Left lobe of liver (tissue), 2 donors: ENCODE data around the gene MOCS1. TPM values are rescaled to one million over a fixed set of nuclear protein-coding genes. Genes with fewer than 3 reads are reported as not detected.
"Not testable (repeated sequence)": the region's sequence is repeated elsewhere in the genome, so short reads cannot be mapped to it uniquely, and the experiment has no call there.

Experiments
- ATAC-seq: fragments of 200-7000 bp; cut with Tn5 transposase; one replicate; pipeline ENCODE4 v1.9.1; 2020; ENCODE audit warnings: mild to moderate bottlenecking, moderate library complexity
- DNase-seq: peaks from one replicate; pipeline ENCODE4 v3.0.0-alpha.2; 2020; ENCODE audit warnings: low spot score
- total RNA-seq: library from RNA; stranded (reverse); gene quantifications from one replicate; pipeline ENCODE4 v1.2.1, GENCODE V29; 2021
- donor health status: DM: no; HTN: no; CAD: no; lungs with moderate emphysema.
- donor health status: DM: no; HTN: yes; CAD: no.

MOCS1 gene
- total RNA-seq: 29.0 TPM

DNA sequence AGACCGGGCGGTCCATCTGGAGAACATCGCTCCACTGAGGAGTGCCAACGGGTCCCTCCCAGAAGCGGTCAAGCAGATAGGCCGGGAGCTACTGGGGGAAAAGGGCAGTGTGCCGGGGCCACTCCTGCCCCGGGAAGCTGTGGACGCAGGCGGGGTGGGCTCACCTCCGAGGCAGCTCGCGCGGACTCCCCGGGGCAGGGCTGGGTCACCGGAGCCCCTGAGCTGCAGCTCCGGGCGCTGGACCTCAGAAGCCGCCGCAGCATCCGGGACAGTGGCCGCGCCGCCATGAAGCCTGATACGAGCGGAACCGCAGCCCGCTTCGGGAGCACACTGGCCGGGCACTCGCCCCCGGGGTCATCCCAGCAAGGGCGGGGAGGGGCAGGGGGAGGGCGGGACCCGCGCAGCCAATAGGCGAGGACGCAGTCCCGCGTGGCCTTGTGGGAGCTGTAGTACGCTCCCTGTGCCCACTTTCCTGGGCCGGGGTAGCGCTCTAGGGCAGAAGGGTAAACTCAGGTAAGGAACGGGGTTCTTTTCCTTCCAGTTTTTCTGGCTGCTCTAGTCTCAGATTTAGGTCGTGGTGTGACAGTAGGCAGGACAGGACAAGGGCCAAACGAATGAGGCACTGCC, at the start of gene MOCS1:
MOCS1 (minus strand) TSS at position 332 of the 627 bp plus-strand sequence; CDS start at position 287, 45 bp downstream.
- DNase-seq (peak; percentile 92), ATAC-seq (peak; percentile 88)

GRCh38 chr6:39984051-39984450, 49.8 kb upstream of the MOCS1 start:
- ATAC-seq (no peak), DNase-seq (no peak)

GRCh38 chr6:39983193-39983592, 48.9 kb upstream of the MOCS1 start:
- no peak for ATAC-seq

GRCh38 chr6:39982720-39983119, 48.5 kb upstream of the MOCS1 start:
- DNase-seq: no peak
- no peak for ATAC-seq

More at GRCh38 chr6:39983193-39983592, 48.9 kb upstream of the MOCS1 start:
- no peak for DNase-seq

DNA sequence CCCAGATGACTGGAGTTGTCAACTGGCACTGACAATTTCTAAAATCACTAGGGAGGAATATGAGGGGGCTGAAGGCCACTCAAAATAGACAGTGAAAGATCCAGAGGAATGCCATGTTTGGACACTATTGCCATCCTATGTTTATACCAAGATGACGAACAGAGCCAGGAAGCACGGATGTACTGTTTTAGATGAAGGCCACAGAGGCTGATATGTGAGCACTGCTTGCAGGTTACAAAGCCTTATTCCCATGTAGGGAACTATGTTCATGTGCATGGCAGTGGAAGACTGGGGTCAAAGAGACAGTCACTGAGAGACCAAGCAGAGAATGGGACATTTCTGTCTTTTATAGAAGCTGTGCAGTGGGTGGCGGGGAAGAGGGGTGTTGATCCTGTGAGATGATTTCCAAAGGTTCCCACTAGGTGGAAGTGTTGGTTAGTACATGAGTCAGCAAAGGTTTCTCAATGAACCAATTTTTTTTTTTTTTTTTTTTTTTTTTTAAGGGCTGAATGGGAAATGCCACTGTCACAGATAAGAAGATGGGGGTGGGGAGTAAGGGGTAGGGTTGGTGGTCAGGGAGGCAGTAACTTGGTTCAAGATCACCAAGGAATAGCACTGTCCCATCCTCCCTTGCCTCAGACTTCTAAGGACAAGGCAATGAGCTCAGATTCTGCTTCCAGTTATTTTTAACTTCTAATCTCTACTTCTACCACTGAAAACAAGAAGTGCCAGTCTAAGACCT, 46.7 kb upstream of the MOCS1 start:
- ATAC-seq (peak; percentile 90), DNase-seq (no peak)

DNA sequence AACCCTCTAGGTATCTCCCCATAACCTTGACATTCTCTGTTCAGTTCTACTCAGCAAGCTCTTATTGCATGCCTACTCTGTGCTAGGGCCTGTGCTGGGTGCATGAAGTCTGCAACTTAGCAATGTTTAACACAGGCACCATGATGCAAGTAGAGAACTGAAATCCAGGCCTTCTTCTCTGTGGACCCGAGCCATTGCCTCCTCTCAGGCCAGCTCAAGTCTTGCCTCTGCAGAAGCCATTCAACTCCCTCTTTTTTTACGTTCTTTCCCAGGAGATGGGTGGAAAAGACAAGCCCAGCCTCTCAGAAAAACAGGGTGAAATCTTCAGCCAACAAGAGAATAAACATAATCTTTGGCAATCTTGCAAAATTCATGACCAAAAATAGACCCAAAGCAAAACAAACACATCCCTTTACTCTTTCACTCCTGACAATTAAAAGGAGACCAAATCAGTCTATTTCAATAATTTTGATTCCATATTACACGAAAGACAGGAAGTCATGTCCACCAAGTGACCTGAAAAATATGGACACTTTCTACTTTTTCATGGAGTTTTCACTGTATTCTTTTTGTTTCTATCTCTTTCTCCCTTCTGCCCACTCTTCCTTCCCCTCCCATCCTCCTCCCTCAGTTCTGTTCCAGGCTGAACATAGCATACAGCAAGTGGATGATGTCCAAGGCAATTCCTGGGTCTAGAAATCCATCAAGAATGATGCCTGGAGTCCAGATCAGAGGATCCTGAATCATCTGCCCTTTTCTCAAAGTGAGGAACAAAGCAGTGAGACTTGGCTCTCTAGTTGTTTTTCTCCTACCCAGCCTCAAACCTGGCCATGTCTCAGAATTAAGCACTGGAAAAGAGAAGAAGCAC, 45.4 kb upstream of the MOCS1 start:
- ATAC-seq: peak; percentile 60
- DNase-seq: no peak

DNA sequence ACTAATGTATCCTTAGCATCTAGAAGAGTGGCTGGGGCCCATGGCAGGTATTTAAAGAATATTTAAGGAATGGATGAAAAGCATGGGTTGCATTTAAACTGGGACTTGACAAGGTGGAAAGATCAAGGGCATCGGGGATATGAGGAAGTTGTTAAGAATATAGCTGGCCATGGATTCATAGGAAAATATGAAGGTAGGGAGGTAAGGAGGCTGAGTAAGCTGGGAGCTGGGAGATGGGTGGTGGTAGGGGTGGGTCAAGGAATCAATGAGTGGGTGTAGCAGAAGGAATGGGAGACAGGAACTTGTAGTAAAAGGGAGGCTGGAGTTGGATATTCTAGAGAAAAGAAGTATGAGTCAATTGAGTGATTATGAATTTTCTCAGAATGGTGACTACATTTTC, 44.0 kb upstream of the MOCS1 start:
- ATAC-seq: no peak
- DNase-seq: no peak

- DNase-seq: no peak
- no peak for ATAC-seq
Measured at GRCh38 chr6:39973661-39974060, 39.4 kb upstream of the MOCS1 start.

GRCh38 chr6:39972717-39973116, 38.5 kb upstream of the MOCS1 start:
- peak; percentile 26 for ATAC-seq
- DNase-seq: not testable (repeated sequence)

DNA sequence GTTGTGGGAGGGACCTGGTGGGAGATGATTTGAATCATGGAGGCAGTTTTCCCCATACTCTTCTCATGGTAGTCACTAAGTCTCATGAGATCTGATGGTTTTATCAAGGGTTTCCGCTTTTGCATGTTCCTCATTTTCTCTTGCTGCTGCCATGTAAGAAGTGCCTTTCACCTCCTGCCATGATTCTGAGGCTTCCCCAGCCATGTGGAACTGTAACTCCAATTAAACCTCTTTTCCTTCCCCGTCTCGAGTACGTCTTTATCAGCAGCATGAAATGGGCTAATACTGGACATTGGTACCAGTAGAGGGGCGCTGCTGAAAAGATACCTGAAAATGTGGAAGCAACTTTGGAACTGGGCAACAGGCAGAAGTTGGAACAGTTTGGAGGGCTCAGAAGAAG, 36.9 kb upstream of the MOCS1 start:
- not testable (repeated sequence) for ATAC-seq, DNase-seq

DNA sequence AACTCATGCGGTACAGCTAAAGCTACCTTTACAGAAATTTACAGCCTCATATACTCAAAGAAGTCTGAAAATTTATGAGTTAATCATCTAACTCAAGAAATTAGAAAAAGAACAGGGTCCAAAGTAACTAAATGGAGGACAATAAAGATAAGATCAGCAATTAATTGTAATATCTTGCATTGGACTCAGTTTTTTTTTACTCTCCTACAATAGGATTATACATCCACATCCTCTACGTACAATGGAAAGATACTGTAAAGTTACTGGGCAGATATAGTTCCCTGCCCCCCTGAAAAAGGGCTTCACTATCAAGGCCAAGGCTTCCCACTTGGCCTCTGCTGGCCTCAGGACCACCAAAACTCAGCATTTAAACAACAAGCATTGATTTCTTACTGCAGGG, 31.5 kb upstream of the MOCS1 start:
- DNase-seq (no peak), ATAC-seq (no peak)

DNA sequence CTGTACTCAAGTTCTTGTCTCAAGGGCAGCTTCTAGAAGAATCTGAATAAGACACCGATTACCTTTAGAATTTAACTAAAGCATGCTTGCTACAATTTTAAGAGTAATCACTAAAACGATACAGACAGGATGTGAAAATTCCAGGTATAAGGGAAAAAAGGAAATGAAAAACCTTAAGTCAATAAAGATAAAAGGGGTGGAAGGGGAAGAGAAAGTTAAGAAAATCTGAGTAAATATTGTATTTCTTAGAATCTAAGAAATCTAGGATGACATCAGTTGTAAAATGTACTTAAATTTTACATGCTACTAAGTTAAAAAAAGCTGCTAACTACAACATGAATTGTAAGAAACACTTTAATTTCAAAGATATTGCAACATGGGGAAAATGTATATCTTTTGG, 30.3 kb upstream of the MOCS1 start:
- DNase-seq (no peak), ATAC-seq (no peak)

- DNase-seq: no peak
- ATAC-seq: no peak
Measured at GRCh38 chr6:39964094-39964493, 29.8 kb upstream of the MOCS1 start.

DNA sequence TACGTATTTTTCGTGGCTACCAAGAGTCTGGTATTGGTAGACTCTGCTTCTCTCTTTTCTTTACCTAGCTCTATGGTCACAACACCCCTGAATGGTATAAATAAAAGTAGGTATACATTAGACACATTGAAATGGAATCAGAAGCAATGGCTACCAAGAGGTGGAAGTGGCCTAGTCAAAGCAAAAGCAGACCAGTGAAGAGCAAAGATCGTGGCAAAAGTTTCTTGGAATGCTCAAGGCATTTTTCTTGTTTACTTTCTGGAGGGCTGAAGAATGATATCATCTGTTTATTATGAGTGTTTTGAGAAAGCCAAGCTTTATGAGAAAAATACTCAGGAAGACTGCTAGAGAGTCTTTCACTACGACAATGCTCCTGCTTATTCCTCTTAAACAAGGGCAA, 28.6 kb upstream of the MOCS1 start:
- ATAC-seq (no peak), DNase-seq (no peak)

- DNase-seq (no peak), ATAC-seq (no peak)
Measured at GRCh38 chr6:39961178-39961577, 26.9 kb upstream of the MOCS1 start.

DNA sequence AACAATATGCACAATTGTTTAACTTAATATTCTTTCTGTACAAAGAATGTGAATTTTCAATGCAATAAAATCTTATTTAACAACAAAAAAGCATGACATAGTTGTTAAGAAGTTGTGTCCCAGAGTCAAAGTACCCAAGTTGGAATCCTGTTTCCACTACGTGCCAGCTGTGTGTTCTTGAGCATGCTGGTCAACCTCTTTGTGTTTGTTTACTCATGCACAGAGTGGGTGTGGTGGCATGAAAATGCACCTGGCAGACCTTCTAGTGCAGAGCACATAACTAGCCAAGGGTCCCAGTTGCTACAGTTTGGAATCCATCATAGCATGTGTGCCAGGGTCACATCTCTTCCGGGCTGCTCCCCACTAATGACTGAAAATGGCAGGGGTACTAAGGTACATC, 24.7 kb upstream of the MOCS1 start:
- DNase-seq: no peak
- no peak for ATAC-seq

- DNase-seq (no peak), ATAC-seq (no peak)
Measured at GRCh38 chr6:39956936-39957335, 22.7 kb upstream of the MOCS1 start.

- no peak for DNase-seq
- ATAC-seq: no peak
Measured at GRCh38 chr6:39953076-39953618, 18.9 kb upstream of the MOCS1 start.

- no peak for DNase-seq
- ATAC-seq: peak; percentile 69
Measured at GRCh38 chr6:39952167-39952566, 17.9 kb upstream of the MOCS1 start.

DNA sequence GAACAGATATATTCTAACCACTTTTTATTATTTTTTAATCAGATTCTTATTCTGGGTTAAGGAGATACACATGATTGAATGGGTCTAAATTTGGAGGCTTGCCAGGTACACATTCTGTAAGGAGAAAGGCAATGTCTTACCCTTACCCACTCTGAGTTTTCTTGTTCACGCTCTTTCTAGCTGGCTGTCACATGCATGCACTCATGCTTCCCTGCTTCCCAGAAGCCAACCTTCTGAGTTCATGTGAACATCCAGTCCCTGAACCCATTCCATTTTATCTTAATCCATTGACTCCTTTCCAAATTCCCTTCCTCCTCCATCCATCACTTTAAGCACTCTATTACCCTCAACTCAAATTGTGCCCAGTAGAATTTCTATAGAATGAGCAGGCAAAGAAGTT, 17.5 kb upstream of the MOCS1 start:
- ATAC-seq (peak; percentile 36), DNase-seq (no peak)

DNA sequence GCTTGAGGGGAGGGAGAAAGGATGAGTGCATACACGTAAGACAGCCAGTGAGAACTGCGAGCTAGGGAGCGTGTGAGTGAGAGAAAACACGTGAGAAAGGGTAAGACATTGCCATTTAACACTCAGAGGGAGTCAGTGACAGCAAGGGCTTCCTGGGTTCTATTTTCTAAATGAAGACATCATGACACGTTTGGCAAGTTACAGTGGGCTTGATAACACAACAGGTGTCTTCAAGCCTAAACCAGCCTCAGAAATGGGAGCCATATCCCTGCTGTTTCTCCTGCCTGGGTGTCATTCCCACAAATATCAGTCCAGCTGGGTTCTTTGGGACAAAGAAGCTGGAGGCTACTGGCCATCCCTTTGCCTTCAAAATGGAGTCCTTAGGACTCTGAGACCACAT, 16.9 kb upstream of the MOCS1 start:
- DNase-seq: no peak
- ATAC-seq: no peak
